Measurements from ENCODE around the gene AP1B1. TPM values are rescaled to one million over a fixed set of nuclear protein-coding genes. Genes with fewer than 3 reads are reported as not detected.

AP1B1 gene
- total and polyA plus RNA-seq, 2 of the 4 experiments (the other 2 are of a cell fraction): 55.7 to 70.8 TPM

DNA sequence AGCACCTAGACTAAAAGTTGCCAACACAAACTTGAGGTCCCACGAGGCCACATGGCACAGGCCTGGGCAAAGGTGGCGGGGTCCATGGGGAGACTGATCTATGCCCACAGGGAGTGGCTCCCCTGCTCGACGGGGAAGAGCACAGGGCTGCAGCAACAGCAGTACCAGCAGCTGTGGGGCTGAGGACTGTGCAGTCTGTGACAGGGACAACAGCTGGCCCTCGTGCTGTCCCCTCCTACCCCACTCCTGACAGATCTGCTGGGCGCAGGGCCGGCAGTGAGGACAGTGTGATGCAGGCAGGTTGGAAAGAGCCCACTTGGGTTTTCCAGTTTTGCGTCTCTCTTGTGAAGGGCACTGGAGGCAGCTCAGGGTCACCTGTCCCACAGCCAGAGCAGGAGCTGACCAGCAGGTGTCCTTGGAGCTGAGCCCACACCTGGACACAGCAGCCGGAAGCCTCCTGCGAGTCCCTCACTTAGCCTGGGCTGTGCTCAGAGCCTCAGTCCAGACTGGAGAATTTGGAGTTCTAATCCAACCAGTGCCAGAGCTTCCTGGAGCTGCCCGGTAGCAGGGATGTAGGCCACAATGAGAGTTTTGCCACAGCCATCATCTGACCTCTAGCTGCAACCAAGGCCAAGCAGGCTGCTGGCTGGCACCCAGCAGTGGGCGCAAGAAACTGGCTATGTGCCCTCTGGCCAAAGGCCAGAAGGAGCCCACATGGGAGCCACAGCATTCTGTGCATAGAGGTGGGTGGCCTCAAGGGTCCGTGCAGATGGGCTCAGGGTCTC is 85.5 kb downstream of the AP1B1 start (continued):
- no peak for TF ChIP-seq RCOR1 (IDR thresholded peaks at IDR 0.05; ENCODE audit: insufficient replicate concordance, low read length)

DNA sequence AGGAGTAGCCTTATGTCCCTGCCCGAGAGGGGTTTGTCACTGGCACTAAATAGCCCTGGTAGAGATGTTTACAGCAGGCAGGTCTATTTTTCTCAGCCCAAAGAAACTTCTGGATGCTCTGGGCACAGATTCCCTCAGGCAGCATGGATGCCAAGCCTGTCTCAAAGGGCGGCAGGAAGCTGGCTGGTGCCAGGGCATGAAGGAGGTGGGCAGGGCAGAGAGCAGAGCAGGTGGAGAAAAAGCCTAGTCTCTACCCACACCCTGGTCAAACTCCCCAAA is 86.0 kb downstream of the AP1B1 start:
- Histone ChIP-seq H3K4ac (ENCODE audit: low read depth, low read length) (no peak overlapping the region), H3K4me2 (ENCODE audit: low read depth, low read length) (no peak overlapping the region), H4K20me1 (ENCODE audit: insufficient read depth, low read length) (peaks cover 33% of the 10 kb centered on the region), H2BK15ac (ENCODE audit: low read depth, low read length) (no peak overlapping the region), H2BK120ac (ENCODE audit: low read depth, low read length) (no peak overlapping the region), H3K4me1 (ENCODE audit: control insufficient read depth, insufficient read depth, low read length) (peaks cover 2% of the 10 kb centered on the region), H4K91ac (ENCODE audit: insufficient read depth, low read depth, low read length) (no peak overlapping the region), H3K79me1 (ENCODE audit: low read depth in 1 of 2, low read length in 2 of 2) (peaks cover 6 to 19% of the 10 kb centered on the region in 2 experiments), H3K4me3 (ENCODE audit: insufficient read depth, low read depth, low read length) (no peak overlapping the region), H3K9ac (ENCODE audit: low read depth, low read length) (no peak overlapping the region), H3K27me3 (ENCODE audit: control insufficient read depth, insufficient read depth, low read length) (no peaks in the 10 kb centered on the region), H2BK5ac (ENCODE audit: low read depth, low read length, poor library complexity, severe bottlenecking) (no peak overlapping the region), H3K56ac (ENCODE audit: extremely low read depth, insufficient read depth, low read length) (no peak overlapping the region), H3K9me3 (ENCODE audit: control insufficient read depth, insufficient read depth, low read length) (no peaks in the 10 kb centered on the region), H3K9me1 (ENCODE audit: insufficient read depth, low read length) (peaks cover 10% of the 10 kb centered on the region), H2AK5ac (ENCODE audit: low read depth, low read length) (no peak overlapping the region), H2AK9ac (replicated peaks; ENCODE audit: low read depth, low read length, poor library complexity) (no peak overlapping the region), H3K23ac (ENCODE audit: low read depth, low read length) (no peak overlapping the region), H4K8ac (ENCODE audit: low read depth in 2 of 2, low read length in 2 of 2) (no peak overlapping the region), H4K5ac (ENCODE audit: low read depth, low read length) (no peak overlapping the region), H2BK20ac (ENCODE audit: low read depth, low read length) (no peak overlapping the region), H3K18ac (ENCODE audit: low read depth, low read length) (no peak overlapping the region), H3K14ac (replicated peaks; ENCODE audit: low read depth, low read length) (no peak overlapping the region), H3K27ac (ENCODE audit: insufficient read depth, low read length) (no peak overlapping the region), H3K36me3 (ENCODE audit: control insufficient read depth, insufficient read depth, low read length) (peaks cover 37% of the 10 kb centered on the region), H2AFZ (replicated peaks; ENCODE audit: low read length, poor library complexity) (no peak overlapping the region)
- dilution Hi-C loops (cut with HindIII; ENCODE audit: low sequenced_read_pairs, unreplicated experiment): no loop called here
- ChIA-PET CTCF (no interaction called here), POLR2A (ENCODE audit: unreplicated experiment) (no interaction called here)
- no peak for DNase-seq
- intact Hi-C loops (cut with micrococcal nuclease): no loop called here
- ATAC-seq (ENCODE audit: low read depth): no peak
- no TSS peak for BruUV-seq (replicated peaks)
- WGBS, 2 experiments (ENCODE audit: extremely low coverage in 2 of 2, insufficient read length in 1 of 2): 80% methylated on average over 1 of the region's 2 CpGs; no CpG with 5 or more reads in 1 of the 2 experiments
- in situ Hi-C loops (cut with MboI; ENCODE audit: low sequenced_read_pairs): no loop called here
- TF ChIP-seq, protein P1, sequence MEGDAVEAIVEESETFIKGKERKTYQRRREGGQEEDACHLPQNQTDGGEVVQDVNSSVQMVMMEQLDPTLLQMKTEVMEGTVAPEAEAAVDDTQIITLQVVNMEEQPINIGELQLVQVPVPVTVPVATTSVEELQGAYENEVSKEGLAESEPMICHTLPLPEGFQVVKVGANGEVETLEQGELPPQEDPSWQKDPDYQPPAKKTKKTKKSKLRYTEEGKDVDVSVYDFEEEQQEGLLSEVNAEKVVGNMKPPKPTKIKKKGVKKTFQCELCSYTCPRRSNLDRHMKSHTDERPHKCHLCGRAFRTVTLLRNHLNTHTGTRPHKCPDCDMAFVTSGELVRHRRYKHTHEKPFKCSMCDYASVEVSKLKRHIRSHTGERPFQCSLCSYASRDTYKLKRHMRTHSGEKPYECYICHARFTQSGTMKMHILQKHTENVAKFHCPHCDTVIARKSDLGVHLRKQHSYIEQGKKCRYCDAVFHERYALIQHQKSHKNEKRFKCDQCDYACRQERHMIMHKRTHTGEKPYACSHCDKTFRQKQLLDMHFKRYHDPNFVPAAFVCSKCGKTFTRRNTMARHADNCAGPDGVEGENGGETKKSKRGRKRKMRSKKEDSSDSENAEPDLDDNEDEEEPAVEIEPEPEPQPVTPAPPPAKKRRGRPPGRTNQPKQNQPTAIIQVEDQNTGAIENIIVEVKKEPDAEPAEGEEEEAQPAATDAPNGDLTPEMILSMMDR (conservative IDR thresholded peaks at IDR 0.05; ENCODE audit: low read depth, low read length): no peak
- TF ChIP-seq RCOR1 (IDR thresholded peaks at IDR 0.05; ENCODE audit: insufficient replicate concordance, low read length): no peak
- TF ChIP-seq RAD21 (IDR thresholded peaks at IDR 0.05; ENCODE audit: low read length): no peak
- TF ChIP-seq SMC3 (IDR thresholded peaks at IDR 0.05; ENCODE audit: low read depth, low read length): no peak
- TF ChIP-seq RFX5 (IDR thresholded peaks at IDR 0.05; ENCODE audit: low read depth, low read length): no peak
- no peak for TF ChIP-seq CEBPB (IDR thresholded peaks at IDR 0.05; ENCODE audit: low read depth, low read length)
- no peak for TF ChIP-seq MAFK (IDR thresholded peaks at IDR 0.05; ENCODE audit: low read depth, low read length)
- no peak for TF ChIP-seq MAZ (IDR thresholded peaks at IDR 0.05; ENCODE audit: borderline replicate concordance, low read depth, low read length)
- TF ChIP-seq CHD1 (IDR thresholded peaks at IDR 0.05; ENCODE audit: low read depth, low read length): no peak
- no peak for TF ChIP-seq FOS (IDR thresholded peaks at IDR 0.05; ENCODE audit: low read depth, low read length)
- no peak for TF ChIP-seq MXI1 (IDR thresholded peaks at IDR 0.05; ENCODE audit: borderline replicate concordance, low read depth, low read length)
- TF ChIP-seq, protein P2, sequence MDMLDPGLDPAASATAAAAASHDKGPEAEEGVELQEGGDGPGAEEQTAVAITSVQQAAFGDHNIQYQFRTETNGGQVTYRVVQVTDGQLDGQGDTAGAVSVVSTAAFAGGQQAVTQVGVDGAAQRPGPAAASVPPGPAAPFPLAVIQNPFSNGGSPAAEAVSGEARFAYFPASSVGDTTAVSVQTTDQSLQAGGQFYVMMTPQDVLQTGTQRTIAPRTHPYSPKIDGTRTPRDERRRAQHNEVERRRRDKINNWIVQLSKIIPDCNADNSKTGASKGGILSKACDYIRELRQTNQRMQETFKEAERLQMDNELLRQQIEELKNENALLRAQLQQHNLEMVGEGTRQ (IDR thresholded peaks at IDR 0.05; ENCODE audit: low read depth, low read length): no peak
- TF ChIP-seq BHLHE40 (IDR thresholded peaks at IDR 0.05; ENCODE audit: low read depth, low read length): no peak

All from IMR-90 (cell line).